Myocyte (in vitro differentiated cells): ENCODE results near the gene NFATC2IP. TPM values are rescaled to one million over a fixed set of nuclear protein-coding genes. Genes with fewer than 3 reads are reported as not detected.
A peak's percentile ranks its signal among the peaks of the same experiment; 100 is the strongest.
"Not testable (repeated sequence)": the region's sequence is repeated elsewhere in the genome, so short reads cannot be mapped to it uniquely, and the experiment has no call there.

Source experiments
- DNase-seq: peaks from one replicate; pipeline ENCODE4 v3.0.0-alpha.2; 2012; ENCODE audit warnings: low read depth
- total RNA-seq: library from RNA; depleted of rRNA; stranded (reverse); fragments of >200 nt; gene quantifications from 2 replicates; pipeline ENCODE4 v1.2.3, GENCODE V29; 2014

The NFATC2IP gene
- total RNA-seq, 1 donor from 2014 or later: 17.9 TPM

- DNase-seq: no peak
These were observed 13.8 kb downstream of the NFATC2IP start for GRCh38 chr16:28964496-28964895.

- DNase-seq: no peak
These were observed 16.4 kb downstream of the NFATC2IP start for GRCh38 chr16:28967156-28967555.

- not testable (repeated sequence) for DNase-seq
These were observed 19.0 kb downstream of the NFATC2IP start for GRCh38 chr16:28969696-28970095.

- DNase-seq: peak; percentile 81
These were observed 23.3 kb downstream of the NFATC2IP start for GRCh38 chr16:28974007-28974436.

GRCh38 chr16:28974437-28975157 is 23.9 kb downstream of the NFATC2IP start, which contains the start of gene SPNS1:
Gene SPNS1 (plus strand): TSS chr16:28974778. CDS start chr16:28975152, 374 bp downstream.
- peak; percentile 98 for DNase-seq

- peak; percentile 0 for DNase-seq
These were observed 24.4 kb downstream of the NFATC2IP start for GRCh38 chr16:28975158-28975599.

GRCh38 chr16:28977703-28978662 is 27.2 kb downstream of the NFATC2IP start:
- DNase-seq: no peak

GRCh38 chr16:28980330-28980729 is 29.6 kb downstream of the NFATC2IP start:
- DNase-seq: not testable (repeated sequence)

GRCh38 chr16:28980929-28981328 is 30.2 kb downstream of the NFATC2IP start:
- DNase-seq: no peak

- no peak for DNase-seq
These were observed 30.8 kb downstream of the NFATC2IP start for GRCh38 chr16:28981517-28981916.

GRCh38 chr16:28982418-28982817 is 31.7 kb downstream of the NFATC2IP start:
- DNase-seq: no peak

GRCh38 chr16:28982949-28983348 is 32.2 kb downstream of the NFATC2IP start:
- no peak for DNase-seq

GRCh38 chr16:28983644-28984043 is 32.9 kb downstream of the NFATC2IP start:
- DNase-seq: no peak

- DNase-seq: no peak
These were observed 33.4 kb downstream of the NFATC2IP start for GRCh38 chr16:28984091-28984490.

GRCh38 chr16:28984619-28985135 is 33.9 kb downstream of the NFATC2IP start, which contains the start of gene LAT:
Gene LAT (plus strand): TSS chr16:28985052. CDS start chr16:28985418, 366 bp downstream.
- DNase-seq: no peak

GRCh38 chr16:28985211-28986041 is 34.7 kb downstream of the NFATC2IP start:
- DNase-seq: no peak

- no peak for DNase-seq
These were observed 35.3 kb downstream of the NFATC2IP start for GRCh38 chr16:28986046-28986445.

- no peak for DNase-seq
These were observed 35.8 kb downstream of the NFATC2IP start for GRCh38 chr16:28986492-28986891.

GRCh38 chr16:28987170-28987853 is 36.6 kb downstream of the NFATC2IP start:
- DNase-seq: no peak

GRCh38 chr16:28989363-28989762 is 38.6 kb downstream of the NFATC2IP start:
- no peak for DNase-seq
